Liver (tissue), 9 donors: ENCODE measurements around the gene SYK. TPM values are rescaled to one million over a fixed set of nuclear protein-coding genes. Genes with fewer than 3 reads are reported as not detected.

ENCODE experiments used
- DNase-seq: peaks from one replicate; pipeline ENCODE4 v3.0.0-alpha.2; 2017; ENCODE audit warnings: low spot score
- H3K27ac ChIP-seq, 2 donors: one replicate each; pipeline ENCODE4 v1.7.0; 2013; ENCODE audit warnings: inconsistent platforms in 2 of 2, low read length in 2 of 2, control low read depth in 1 of 2, low read depth in 1 of 2, mild to moderate bottlenecking in 1 of 2
- H3K27me3 ChIP-seq, 4 donors: one replicate each; pipeline versions ENCODE4 v1.6.1 to v1.7.0; 2013; ENCODE audit warnings: low read length in 3 of 4, inconsistent platforms in 1 of 4, mild to moderate bottlenecking in 1 of 4, moderate library complexity in 1 of 4; ENCODE audit not compliant: control insufficient read depth in 4 of 4, insufficient read depth in 4 of 4
- H3K36me3 ChIP-seq, 4 donors: one replicate each; pipeline versions ENCODE4 v1.6.1 to v1.7.0; 2013; ENCODE audit warnings: low read length in 3 of 4, mild to moderate bottlenecking in 3 of 4, low read depth in 1 of 4, moderate library complexity in 1 of 4; ENCODE audit not compliant: control insufficient read depth in 4 of 4, insufficient read depth in 3 of 4
- H3K4me1 ChIP-seq, 4 donors: one replicate each; pipeline versions ENCODE4 v1.6.1 to v1.7.0; 2013; ENCODE audit warnings: low read length in 3 of 4, mild to moderate bottlenecking in 3 of 4, moderate library complexity in 1 of 4; ENCODE audit not compliant: control insufficient read depth in 4 of 4, insufficient read depth in 4 of 4
- H3K4me3 ChIP-seq, 3 donors: one replicate each; pipeline versions ENCODE4 v1.6.1 to v1.7.0; 2013; ENCODE audit warnings: low read length in 3 of 3, control low read depth in 1 of 3, low read depth in 1 of 3, mild to moderate bottlenecking in 1 of 3
- H3K9ac ChIP-seq, 2 donors: one replicate each; pipeline ENCODE4 v1.7.0; 2013; ENCODE audit warnings: low read length in 2 of 2, mild to moderate bottlenecking in 2 of 2, moderate library complexity in 2 of 2, control low read depth in 1 of 2, low read depth in 1 of 2
- H3K9me3 ChIP-seq, 4 donors: one replicate each; pipeline versions ENCODE4 v1.6.1 to v1.7.0; 2013; ENCODE audit warnings: low read length in 3 of 4; ENCODE audit not compliant: control insufficient read depth in 4 of 4
- EGR1 ChIP-seq, 2 donors: IDR thresholded peaks; 2 replicates each; pipeline ENCODE4 v1.6.1; 2016 to 2018; ENCODE audit warnings: antibody characterized with exemption in 2 of 2, low read depth in 2 of 2
- FOXA2 ChIP-seq: IDR thresholded peaks from 2 replicates; pipeline ENCODE4 v1.6.1; 2016; ENCODE audit warnings: antibody characterized with exemption
- GABPA ChIP-seq, 2 donors: IDR thresholded peaks in 1 of 2; conservative IDR thresholded peaks in 1 of 2; 2 replicates each; pipeline ENCODE4 v1.6.1; 2016; ENCODE audit warnings: antibody characterized with exemption in 2 of 2, mild to moderate bottlenecking in 1 of 2, moderate library complexity in 1 of 2
- HNF4A ChIP-seq, 2 donors: conservative IDR thresholded peaks; 2 replicates each; pipeline ENCODE4 v1.6.1; 2016; ENCODE audit warnings: antibody characterized with exemption in 2 of 2, mild to moderate bottlenecking in 2 of 2
- HNF4G ChIP-seq: IDR thresholded peaks from 2 replicates; pipeline ENCODE4 v1.6.1; 2016; ENCODE audit warnings: antibody characterized with exemption
- JUND ChIP-seq, 2 donors: IDR thresholded peaks; 2 replicates each; pipeline ENCODE4 v1.6.1; 2016; ENCODE audit warnings: antibody characterized with exemption in 2 of 2
- MAX ChIP-seq: IDR thresholded peaks from 2 replicates; pipeline ENCODE4 v1.6.1; 2016; ENCODE audit warnings: antibody characterized with exemption
- NR2F2 ChIP-seq: IDR thresholded peaks from 2 replicates; pipeline ENCODE4 v1.6.1; 2016; ENCODE audit warnings: antibody characterized with exemption
- RAD21 ChIP-seq, 2 donors: IDR thresholded peaks; 2 replicates each; pipeline ENCODE4 v1.6.1; 2016; ENCODE audit warnings: antibody characterized with exemption in 2 of 2, mild to moderate bottlenecking in 2 of 2
- REST ChIP-seq: IDR thresholded peaks from 2 replicates; pipeline ENCODE4 v1.6.1; 2016; ENCODE audit warnings: antibody characterized with exemption, mild to moderate bottlenecking
- RXRA ChIP-seq, 2 donors: IDR thresholded peaks; 2 replicates each; pipeline ENCODE4 v1.6.1; 2017 to 2018; ENCODE audit warnings: antibody characterized with exemption in 2 of 2, mild to moderate bottlenecking in 1 of 2
- SP1 ChIP-seq: IDR thresholded peaks from 2 replicates; pipeline ENCODE4 v1.6.1; 2018; ENCODE audit warnings: antibody characterized with exemption, mild to moderate bottlenecking
- TAF1 ChIP-seq: conservative IDR thresholded peaks from 2 replicates; pipeline ENCODE4 v1.6.1; 2016; ENCODE audit warnings: antibody characterized with exemption, mild to moderate bottlenecking
- YY1 ChIP-seq: IDR thresholded peaks from 2 replicates; pipeline ENCODE4 v1.6.1; 2016; ENCODE audit warnings: antibody characterized with exemption, mild to moderate bottlenecking
- WGBS: extraction: QIAGEN DNeasy Blood & Tissue Kit; methylation state at CpG from one replicate; pipeline ENCODE4 v1.1.7; 2013; 5-methylcytosine and 5-hydroxymethylcytosine counted together
- polyA plus RNA-seq, 2 donors: library from polyadenylated mRNA; stranded (reverse) in 1 of 2; unstranded in 1 of 2; fragments of 200-250 nt in 1 of 2; fragments of >200 nt in 1 of 2; fragmentation: Nextera tagmentation in 1 of 2; extraction: Ambion mirVana in 1 of 2; gene quantifications; one replicate each; pipeline versions ENCODE4 v1.2.1 to v1.2.3, GENCODE V29; 2013 to 2015
- total RNA-seq, 2 donors: library from RNA; depleted of rRNA; stranded (reverse); fragments of >200 nt; gene quantifications; one replicate each; pipeline ENCODE4 v1.2.3, GENCODE V29; 2014
- TF ChIP-seq, protein P1 (sequence below): IDR thresholded peaks from 2 replicates; pipeline ENCODE4 v1.6.1; 2016; ENCODE audit warnings: antibody characterized with exemption
- TF ChIP-seq, protein P2 (sequence below): fragments of 150-350 bp; IDR thresholded peaks from 2 replicates; pipeline ENCODE4 v1.5.1; 2017; ENCODE audit warnings: improper control_type of control experiment, low read depth, low read length; ENCODE audit not compliant: missing input control
- TF ChIP-seq, protein P3 (sequence below): IDR thresholded peaks from 2 replicates; pipeline ENCODE4 v1.6.1; 2016; ENCODE audit warnings: antibody characterized with exemption
- donor health status: healthy.
- donor health status: healthy.
- donor health status: healthy.
- donor health status: healthy.
- donor health status: healthy.

SYK gene
- total and polyA plus RNA-seq, 4 donors, result 2.0 to 15.4 (median 4.1) TPM

DNA sequence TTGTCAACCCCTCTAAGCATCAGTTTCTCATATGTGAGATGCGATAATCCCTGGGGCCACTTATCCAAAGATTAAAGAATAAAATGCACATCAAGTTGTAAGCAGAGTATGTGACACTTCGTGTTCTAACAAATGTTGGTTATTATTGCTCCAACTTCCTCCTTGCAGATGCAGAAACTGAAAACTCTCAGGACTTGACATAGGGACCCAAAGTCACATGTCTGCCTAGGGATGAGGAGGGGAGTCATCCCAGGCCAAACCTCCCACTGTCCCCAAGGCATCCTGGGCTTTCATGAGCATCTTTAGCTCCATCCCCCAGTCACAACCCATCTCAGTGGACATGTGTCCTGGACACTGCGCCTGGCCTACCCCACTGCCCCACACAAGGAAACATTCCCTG is 27.5 kb upstream of the SYK start:
- H3K27ac ChIP-seq, result no peak overlapping the region
- no peaks in the 10 kb centered on the region for H3K4me1 ChIP-seq
- DNase-seq, result no peak
- no peaks in the 10 kb centered on the region for H3K27me3 ChIP-seq
- H3K4me3 ChIP-seq, result no peak overlapping the region
- WGBS, result 91% methylated on average over 3 of the region's 3 CpGs
- no peaks in the 10 kb centered on the region for H3K36me3 ChIP-seq
- H3K9me3 ChIP-seq, result no peaks in the 10 kb centered on the region
- no peak for TF ChIP-seq HNF4G
- TF ChIP-seq, protein P1, sequence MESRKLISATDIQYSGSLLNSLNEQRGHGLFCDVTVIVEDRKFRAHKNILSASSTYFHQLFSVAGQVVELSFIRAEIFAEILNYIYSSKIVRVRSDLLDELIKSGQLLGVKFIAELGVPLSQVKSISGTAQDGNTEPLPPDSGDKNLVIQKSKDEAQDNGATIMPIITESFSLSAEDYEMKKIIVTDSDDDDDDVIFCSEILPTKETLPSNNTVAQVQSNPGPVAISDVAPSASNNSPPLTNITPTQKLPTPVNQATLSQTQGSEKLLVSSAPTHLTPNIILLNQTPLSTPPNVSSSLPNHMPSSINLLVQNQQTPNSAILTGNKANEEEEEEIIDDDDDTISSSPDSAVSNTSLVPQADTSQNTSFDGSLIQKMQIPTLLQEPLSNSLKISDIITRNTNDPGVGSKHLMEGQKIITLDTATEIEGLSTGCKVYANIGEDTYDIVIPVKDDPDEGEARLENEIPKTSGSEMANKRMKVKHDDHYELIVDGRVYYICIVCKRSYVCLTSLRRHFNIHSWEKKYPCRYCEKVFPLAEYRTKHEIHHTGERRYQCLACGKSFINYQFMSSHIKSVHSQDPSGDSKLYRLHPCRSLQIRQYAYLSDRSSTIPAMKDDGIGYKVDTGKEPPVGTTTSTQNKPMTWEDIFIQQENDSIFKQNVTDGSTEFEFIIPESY, result no peak
- TF ChIP-seq, protein P2, sequence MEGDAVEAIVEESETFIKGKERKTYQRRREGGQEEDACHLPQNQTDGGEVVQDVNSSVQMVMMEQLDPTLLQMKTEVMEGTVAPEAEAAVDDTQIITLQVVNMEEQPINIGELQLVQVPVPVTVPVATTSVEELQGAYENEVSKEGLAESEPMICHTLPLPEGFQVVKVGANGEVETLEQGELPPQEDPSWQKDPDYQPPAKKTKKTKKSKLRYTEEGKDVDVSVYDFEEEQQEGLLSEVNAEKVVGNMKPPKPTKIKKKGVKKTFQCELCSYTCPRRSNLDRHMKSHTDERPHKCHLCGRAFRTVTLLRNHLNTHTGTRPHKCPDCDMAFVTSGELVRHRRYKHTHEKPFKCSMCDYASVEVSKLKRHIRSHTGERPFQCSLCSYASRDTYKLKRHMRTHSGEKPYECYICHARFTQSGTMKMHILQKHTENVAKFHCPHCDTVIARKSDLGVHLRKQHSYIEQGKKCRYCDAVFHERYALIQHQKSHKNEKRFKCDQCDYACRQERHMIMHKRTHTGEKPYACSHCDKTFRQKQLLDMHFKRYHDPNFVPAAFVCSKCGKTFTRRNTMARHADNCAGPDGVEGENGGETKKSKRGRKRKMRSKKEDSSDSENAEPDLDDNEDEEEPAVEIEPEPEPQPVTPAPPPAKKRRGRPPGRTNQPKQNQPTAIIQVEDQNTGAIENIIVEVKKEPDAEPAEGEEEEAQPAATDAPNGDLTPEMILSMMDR, result no peak
- no peak for TF ChIP-seq RXRA (IDR thresholded peaks at IDR 0.05)
- no peak for TF ChIP-seq JUND (IDR thresholded peaks at IDR 0.05)
- no peak for TF ChIP-seq EGR1 (IDR thresholded peaks at IDR 0.05; ENCODE audit: low read depth in 2 of 2)
- TF ChIP-seq FOXA2, result no peak
- no peak for TF ChIP-seq RAD21 (IDR thresholded peaks at IDR 0.05)
- TF ChIP-seq YY1, result no peak
- TF ChIP-seq GABPA (IDR thresholded peaks at IDR 0.05 in 1 of 2, conservative IDR thresholded peaks at IDR 0.05 in 1 of 2), result no peak
- TF ChIP-seq NR2F2, result no peak
- no peak for TF ChIP-seq TAF1
- TF ChIP-seq, protein P3, sequence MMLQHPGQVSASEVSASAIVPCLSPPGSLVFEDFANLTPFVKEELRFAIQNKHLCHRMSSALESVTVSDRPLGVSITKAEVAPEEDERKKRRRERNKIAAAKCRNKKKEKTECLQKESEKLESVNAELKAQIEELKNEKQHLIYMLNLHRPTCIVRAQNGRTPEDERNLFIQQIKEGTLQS, result no peak
- no peak for TF ChIP-seq REST
- TF ChIP-seq SP1, result no peak
- no peak for TF ChIP-seq HNF4A (conservative IDR thresholded peaks at IDR 0.05)
- TF ChIP-seq MAX, result no peak
- no peak overlapping the region for H3K9ac ChIP-seq

GRCh38 chr9:90774682-90775081 is 26.9 kb upstream of the SYK start:
- H3K9me3 ChIP-seq, result no peaks in the 10 kb centered on the region
- no peaks in the 10 kb centered on the region for H3K27me3 ChIP-seq
- H3K4me3 ChIP-seq, result no peak overlapping the region
- 71% methylated on average over 3 of the region's 3 CpGs for WGBS
- no peaks in the 10 kb centered on the region for H3K4me1 ChIP-seq
- no peak for TF ChIP-seq REST
- TF ChIP-seq MAX, result no peak
- TF ChIP-seq, protein P1, result no peak
- no peak for TF ChIP-seq GABPA (IDR thresholded peaks at IDR 0.05 in 1 of 2, conservative IDR thresholded peaks at IDR 0.05 in 1 of 2)
- no peak for TF ChIP-seq SP1
- TF ChIP-seq TAF1, result no peak
- no peak for TF ChIP-seq NR2F2
- TF ChIP-seq, protein P3, result no peak
- no peak for DNase-seq
- H3K9ac ChIP-seq, result no peak overlapping the region
- no peak overlapping the region for H3K27ac ChIP-seq
- no peaks in the 10 kb centered on the region for H3K36me3 ChIP-seq
